PC-3 (cell line): ENCODE measurements around the gene CRYZL1. TPM values are rescaled to one million over a fixed set of nuclear protein-coding genes. Genes with fewer than 3 reads are reported as not detected.

Experiments
- ATAC-seq: fragments of 200-7000 bp; cut with Tn5 transposase; 2 replicates; pipeline ENCODE4 v1.9.1; 2020; ENCODE audit warnings: mild to moderate bottlenecking, moderate library complexity
- BruUV-seq: library from RNA; stranded (reverse); fragments of 400-500 nt; replicated peaks from 2 replicates; lab custom pipeline; 2021; lab: Mats Ljungman, UMichigan
- CTCF ChIA-PET: fragments of 300-600 bp; sonication (Branson Sonifier 250); formaldehyde crosslinking; loops from one replicate; lab custom pipeline; 2022; ENCODE audit warnings: antibody characterized with exemption; lab: Charles Lee
- POLR2A ChIA-PET: fragments of 300-600 bp; sonication (Branson Sonifier 250); formaldehyde crosslinking; loops from one replicate; lab custom pipeline; 2022; ENCODE audit warnings: antibody characterized with exemption; ENCODE audit not compliant: unreplicated experiment; lab: Charles Lee
- DNase-seq: peaks from one replicate; pipeline ENCODE4 v3.0.0-alpha.2; 2015
- H2AFZ ChIP-seq: fragments of 300-600 bp; sonication (generic); 2 replicates; pipeline ENCODE4 v1.6.0; 2016; ENCODE audit warnings: antibody characterized with exemption, low read length
- H3F3A ChIP-seq: fragments of 300-600 bp; sonication (generic); one replicate; pipeline ENCODE4 v1.6.0; 2017; ENCODE audit warnings: antibody characterized with exemption, low read length, control low read depth, mild to moderate bottlenecking; ENCODE audit not compliant: unreplicated experiment
- H3K27ac ChIP-seq: fragments of 300-600 bp; sonication (generic); 2 replicates; pipeline ENCODE4 v1.5.1; 2016; ENCODE audit warnings: mild to moderate bottlenecking, low read length
- H3K27me3 ChIP-seq: fragments of 300-600 bp; sonication (generic); 2 replicates; pipeline ENCODE4 v1.6.1; 2016; ENCODE audit warnings: low read length, mixed read lengths
- H3K36me3 ChIP-seq: fragments of 300-600 bp; sonication (generic); 2 replicates; pipeline ENCODE4 v1.6.1; 2016; ENCODE audit warnings: low read depth, mixed run types, low read length, mixed read lengths
- H3K4me1 ChIP-seq: fragments of 300-600 bp; sonication (generic); 2 replicates; pipeline ENCODE4 v1.5.1; 2016; ENCODE audit warnings: low read length; ENCODE audit not compliant: insufficient read depth
- H3K4me2 ChIP-seq: fragments of 300-600 bp; sonication (generic); 2 replicates; pipeline ENCODE4 v1.6.0; 2016; ENCODE audit warnings: low read length
- H3K4me3 ChIP-seq: fragments of 300-600 bp; sonication (generic); 2 replicates; pipeline ENCODE4 v1.5.1; 2016; ENCODE audit warnings: mild to moderate bottlenecking, low read length, mixed read lengths
- H3K79me2 ChIP-seq: fragments of 300-600 bp; sonication (generic); 2 replicates; pipeline ENCODE4 v1.6.1; 2017; ENCODE audit warnings: low read length, mixed read lengths
- H3K9ac ChIP-seq: fragments of 300-600 bp; sonication (generic); 2 replicates; pipeline ENCODE4 v1.6.0; 2016; ENCODE audit warnings: mild to moderate bottlenecking, low read length
- H3K9me2 ChIP-seq: fragments of 300-600 bp; sonication (generic); replicated peaks from 2 replicates; pipeline ENCODE4 v1.6.1; 2016; ENCODE audit warnings: mixed run types, low read length, mixed read lengths
- H3K9me3 ChIP-seq: fragments of 300-600 bp; sonication (generic); 2 replicates; pipeline ENCODE4 v1.6.1; 2016; ENCODE audit warnings: low read length, mixed read lengths
- H4K20me1 ChIP-seq: fragments of 300-600 bp; sonication (generic); 2 replicates; pipeline ENCODE4 v1.6.1; 2016; ENCODE audit warnings: low read length, mixed read lengths
- CTCF ChIP-seq: fragments of 300-600 bp; sonication (generic); conservative IDR thresholded peaks from 2 replicates; pipeline ENCODE4 v1.5.1; 2017; ENCODE audit warnings: antibody characterized with exemption, low read depth, mild to moderate bottlenecking, low read length
- EZH2 ChIP-seq: fragments of 300-600 bp; sonication (generic); IDR thresholded peaks from one replicate; pipeline ENCODE4 v1.6.1; 2017; ENCODE audit warnings: antibody characterized with exemption, mild to moderate bottlenecking, low read length; ENCODE audit not compliant: unreplicated experiment
- EZH2phosphoT487 ChIP-seq: fragments of 300-600 bp; sonication (generic); IDR thresholded peaks from 2 replicates; pipeline ENCODE4 v1.6.1; 2018; ENCODE audit warnings: mild to moderate bottlenecking, antibody characterized with exemption, low read length, borderline replicate concordance
- intact Hi-C: fragments of 100-400 bp; cut with micrococcal nuclease; formaldehyde crosslinking; loops from 2 replicates; pipeline ENCODE4 v1.9.0; 2023
- total RNA-seq: library from RNA; depleted of rRNA; stranded (reverse); fragments of >200 nt; gene quantifications from 2 replicates; pipeline ENCODE4 v1.2.3, GENCODE V29; 2014

Gene CRYZL1
- total RNA-seq, 1 experiment from 2014 or later = 12.4 TPM

GRCh38 chr21:33552999-33553598 is 88.4 kb downstream of the CRYZL1 start:
- TF ChIP-seq EZH2phosphoT487 = no peak
- no peak for TF ChIP-seq EZH2
- TF ChIP-seq CTCF = no peak
- peaks cover 90% of the 10 kb centered on the region for H3K36me3 ChIP-seq
- H3K4me2 ChIP-seq = no peak overlapping the region
- H3K4me3 ChIP-seq = no peak overlapping the region
- no peaks in the 10 kb centered on the region for H3K9me3 ChIP-seq
- CTCF ChIA-PET = no interaction called here
- H3K9ac ChIP-seq = no peak overlapping the region
- no peak overlapping the region for H3K27ac ChIP-seq
- H4K20me1 ChIP-seq = peaks cover 95% of the 10 kb centered on the region
- no peaks in the 10 kb centered on the region for H3K9me2 ChIP-seq
- BruUV-seq = no TSS peak
- DNase-seq = no peak
- no peaks in the 10 kb centered on the region for H3K4me1 ChIP-seq
- H2AFZ ChIP-seq = no peak overlapping the region
- POLR2A ChIA-PET = no interaction called here
- intact Hi-C loops = no loop called here
- no peak; the same call in 1 of the 2 replicates for ATAC-seq
- no peaks in the 10 kb centered on the region for H3F3A ChIP-seq
- H3K27me3 ChIP-seq = no peaks in the 10 kb centered on the region
- peaks cover 99% of the 10 kb centered on the region for H3K79me2 ChIP-seq

GRCh38 chr21:33552093-33552998 is 89.2 kb downstream of the CRYZL1 start:
- no peak overlapping the region for H3K27ac ChIP-seq
- H3K9ac ChIP-seq = no peak overlapping the region
- peaks cover 99% of the 10 kb centered on the region for H3K79me2 ChIP-seq
- no peak for DNase-seq
- no peaks in the 10 kb centered on the region for H3F3A ChIP-seq
- intact Hi-C loops = no loop called here
- H3K4me2 ChIP-seq = no peak overlapping the region
- no peak for TF ChIP-seq EZH2phosphoT487
- no peak for TF ChIP-seq CTCF
- no peak for TF ChIP-seq EZH2
- ATAC-seq = no peak
- BruUV-seq = no TSS peak
- no peaks in the 10 kb centered on the region for H3K27me3 ChIP-seq
- no peaks in the 10 kb centered on the region for H3K4me1 ChIP-seq
- no peaks in the 10 kb centered on the region for H3K9me2 ChIP-seq
- H3K4me3 ChIP-seq = no peak overlapping the region
- peaks cover 87% of the 10 kb centered on the region for H3K36me3 ChIP-seq
- no peaks in the 10 kb centered on the region for H3K9me3 ChIP-seq
- peaks cover 91% of the 10 kb centered on the region for H4K20me1 ChIP-seq
- CTCF ChIA-PET = no interaction called here
- H2AFZ ChIP-seq = no peak overlapping the region
- POLR2A ChIA-PET = no interaction called here

- no peaks in the 10 kb centered on the region for H3K4me1 ChIP-seq
- no peak overlapping the region for H3K27ac ChIP-seq
- no peaks in the 10 kb centered on the region for H3K9me2 ChIP-seq
- no peak for DNase-seq
- intact Hi-C loops = no loop called here
- no TSS peak for BruUV-seq
- CTCF ChIA-PET = no interaction called here
- no peak for TF ChIP-seq CTCF
- TF ChIP-seq EZH2phosphoT487 = no peak
- TF ChIP-seq EZH2 = no peak
- H3K9me3 ChIP-seq = no peaks in the 10 kb centered on the region
- peaks cover 99% of the 10 kb centered on the region for H3K79me2 ChIP-seq
- H3K27me3 ChIP-seq = no peaks in the 10 kb centered on the region
- POLR2A ChIA-PET = no interaction called here
- no peak for ATAC-seq
- no peaks in the 10 kb centered on the region for H3F3A ChIP-seq
- H3K4me2 ChIP-seq = no peak overlapping the region
- H3K9ac ChIP-seq = no peak overlapping the region
- peaks cover 90% of the 10 kb centered on the region for H4K20me1 ChIP-seq
- H3K4me3 ChIP-seq = no peak overlapping the region
- H3K36me3 ChIP-seq = peaks cover 86% of the 10 kb centered on the region
- no peak overlapping the region for H2AFZ ChIP-seq
These were observed 89.9 kb downstream of the CRYZL1 start for GRCh38 chr21:33551664-33552063.
